Mesenteric fat pad (tissue), 1 donor: ENCODE measurements around the gene TRIM44. TPM values are rescaled to one million over a fixed set of nuclear protein-coding genes. Genes with fewer than 3 reads are reported as not detected.

Experiments used
- DNase-seq: peaks from one replicate; pipeline ENCODE4 v3.0.0-alpha.2; 2020; ENCODE audit warnings: low spot score
- long read RNA-seq: library from polyadenylated mRNA; unstranded; transcript quantifications from one replicate; pipeline ENCODE4 v2.0.0, GENCODE V29; 2020
- total RNA-seq: library from RNA; stranded (reverse); fragmentation: NEBNext Ultra II Directional; extraction: Animal tissue kit (Norgen Biotek cat#: 25700); gene quantifications from one replicate; pipeline ENCODE4 v1.2.1, GENCODE V29; 2021
- donor health status: DM: yes; HTN: yes; CAD: no.

Gene TRIM44
- total RNA-seq, result 74.0 TPM
- long read RNA-seq, full-length matches to known transcripts, result 13 of 59 reads
- long read RNA-seq, partial matches to known transcripts, result 22 of 59 reads
- long read RNA-seq, other reads (novel, unspliced or antisense), result 24 of 59 reads

GRCh38 chr11:35662649-35663407 is at the start of gene TRIM44:
Gene TRIM44 (plus strand): TSS chr11:35662775. CDS start chr11:35663112, 337 bp downstream.
- DNase-seq, result peak; percentile 94

- DNase-seq, result no peak
Observed at GRCh38 chr11:35614939-35615569, 47.5 kb upstream of the TRIM44 start.

- DNase-seq, result no peak
Observed at GRCh38 chr11:35615921-35616900, 46.4 kb upstream of the TRIM44 start.

DNA sequence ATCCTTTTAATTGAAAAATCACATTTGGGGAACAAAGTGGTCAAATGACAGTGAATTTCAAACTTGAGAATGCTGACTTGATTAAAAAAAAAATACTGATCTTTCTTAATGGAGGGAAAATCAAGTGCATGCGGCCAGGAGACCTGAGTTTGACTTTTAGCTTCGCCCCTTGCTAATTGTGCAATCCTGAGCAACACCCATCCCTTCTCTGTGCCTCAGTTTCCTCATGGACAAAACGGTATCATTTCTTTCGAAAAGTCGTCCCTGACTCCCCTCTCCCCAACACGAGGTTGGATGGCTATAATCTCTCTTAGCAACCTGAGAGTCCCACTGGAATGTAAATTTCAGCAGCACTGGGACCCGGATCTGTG is 45.3 kb upstream of the TRIM44 start:
- DNase-seq, result no peak

- no peak for DNase-seq
Observed at GRCh38 chr11:35617687-35618496, 44.7 kb upstream of the TRIM44 start, which contains the start of gene FJX1. Gene FJX1 (plus strand): TSS chr11:35618460. CDS start chr11:35618637, 177 bp downstream.

- no peak for DNase-seq
Observed at GRCh38 chr11:35618497-35619115, 44.0 kb upstream of the TRIM44 start.

DNA sequence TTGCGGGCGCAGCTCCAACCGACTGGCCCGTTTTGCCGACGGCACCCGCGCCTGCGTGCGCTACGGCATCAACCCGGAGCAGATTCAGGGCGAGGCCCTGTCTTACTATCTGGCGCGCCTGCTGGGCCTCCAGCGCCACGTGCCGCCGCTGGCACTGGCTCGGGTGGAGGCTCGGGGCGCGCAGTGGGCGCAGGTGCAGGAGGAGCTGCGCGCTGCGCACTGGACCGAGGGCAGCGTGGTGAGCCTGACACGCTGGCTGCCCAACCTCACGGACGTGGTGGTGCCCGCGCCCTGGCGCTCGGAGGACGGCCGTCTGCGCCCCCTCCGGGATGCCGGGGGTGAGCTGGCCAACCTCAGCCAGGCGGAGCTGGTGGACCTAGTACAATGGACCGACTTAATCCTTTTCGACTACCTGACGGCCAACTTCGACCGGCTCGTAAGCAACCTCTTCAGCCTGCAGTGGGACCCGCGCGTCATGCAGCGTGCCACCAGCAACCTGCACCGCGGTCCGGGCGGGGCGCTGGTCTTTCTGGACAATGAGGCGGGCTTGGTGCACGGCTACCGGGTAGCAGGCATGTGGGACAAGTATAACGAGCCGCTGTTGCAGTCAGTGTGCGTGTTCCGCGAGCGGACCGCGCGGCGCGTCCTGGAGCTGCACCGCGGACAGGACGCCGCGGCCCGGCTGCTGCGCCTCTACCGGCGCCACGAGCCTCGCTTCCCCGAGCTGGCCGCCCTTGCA is 43.3 kb upstream of the TRIM44 start:
- DNase-seq, result no peak

- no peak for DNase-seq
Observed at GRCh38 chr11:35619855-35620640, 42.5 kb upstream of the TRIM44 start.

DNA sequence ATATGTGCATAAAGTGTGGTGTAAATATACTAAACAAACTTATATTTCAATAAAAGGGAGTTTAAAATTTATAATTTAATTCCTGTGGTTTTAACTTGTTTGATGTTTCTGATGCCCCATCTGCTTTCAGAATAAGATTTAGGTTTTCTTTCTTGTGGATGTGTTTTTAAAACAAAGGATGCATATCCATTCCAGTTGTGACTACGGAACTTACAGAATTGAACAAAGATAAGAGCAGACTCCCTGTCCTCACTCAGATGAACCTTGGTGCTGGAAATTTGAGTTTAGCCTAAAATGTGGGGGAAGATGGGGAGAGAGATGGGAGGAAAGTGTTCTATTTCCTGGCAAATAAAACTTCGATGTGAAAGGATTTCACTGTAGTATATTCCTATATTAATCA is 41.8 kb upstream of the TRIM44 start:
- no peak for DNase-seq

- DNase-seq, result no peak
Observed at GRCh38 chr11:35621620-35622019, 41.0 kb upstream of the TRIM44 start.

- no peak for DNase-seq
Observed at GRCh38 chr11:35622070-35622469, 40.5 kb upstream of the TRIM44 start.

- no peak for DNase-seq
Observed at GRCh38 chr11:35623621-35624168, 38.9 kb upstream of the TRIM44 start.

- DNase-seq, result no peak
Observed at GRCh38 chr11:35624316-35624715, 38.3 kb upstream of the TRIM44 start.

DNA sequence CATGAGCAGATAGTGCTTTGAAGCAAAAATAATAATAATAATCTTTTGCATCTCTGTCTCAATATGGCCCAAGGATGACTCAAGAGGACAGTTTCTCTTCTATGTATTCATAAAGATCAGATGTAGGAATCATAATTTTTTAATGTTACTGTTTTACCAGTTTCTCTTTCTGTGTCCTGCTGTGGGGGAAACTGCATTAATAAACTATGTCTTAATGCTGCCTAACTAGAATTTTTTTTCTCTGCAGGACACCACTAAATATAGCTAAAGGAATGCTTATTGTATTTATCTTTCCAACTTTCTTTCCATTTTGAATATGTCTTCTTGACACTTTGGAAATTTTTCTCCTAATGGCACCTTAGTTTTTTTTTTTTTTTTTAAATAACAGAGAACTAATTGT is 37.8 kb upstream of the TRIM44 start:
- no peak for DNase-seq

DNA sequence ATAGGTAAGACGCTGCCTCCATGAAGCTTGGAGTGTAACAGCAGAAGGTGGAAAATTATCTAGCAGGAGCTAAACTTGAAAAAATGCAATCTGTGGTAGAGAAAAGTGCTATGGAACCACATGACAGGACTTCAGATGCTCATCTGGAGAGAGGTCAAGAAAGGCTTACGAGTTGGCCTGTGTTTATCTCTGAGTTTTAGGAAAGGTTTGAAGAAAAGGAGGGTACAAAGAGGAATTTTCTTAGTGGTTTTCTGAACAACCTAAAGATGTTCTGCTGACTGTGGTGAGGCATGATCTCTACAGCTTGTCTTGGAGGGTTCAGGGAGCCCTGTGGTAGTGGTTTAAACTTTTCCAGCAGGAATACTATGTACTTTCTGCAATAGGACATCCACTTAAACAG is 36.1 kb upstream of the TRIM44 start:
- DNase-seq, result no peak

GRCh38 chr11:35629511-35629910 is 33.1 kb upstream of the TRIM44 start:
- DNase-seq, result no peak

DNA sequence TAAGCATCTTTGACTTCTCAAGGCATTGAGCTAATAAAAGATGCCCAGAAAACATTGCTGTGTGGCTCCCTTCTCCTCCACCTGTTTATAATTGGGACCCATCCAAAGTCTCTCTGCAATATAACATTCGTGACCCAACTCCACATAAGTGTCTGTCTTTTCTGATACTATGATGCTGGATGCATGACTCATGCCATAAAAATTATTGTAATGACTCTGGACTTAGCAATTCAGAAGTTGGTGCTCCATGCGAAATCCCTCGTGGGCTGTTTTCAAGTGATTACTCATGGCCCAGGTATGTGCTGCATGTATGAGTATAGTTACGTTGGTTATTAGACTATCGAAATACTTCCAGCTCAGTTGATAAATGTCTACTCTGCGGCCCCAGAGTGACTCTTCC is 32.7 kb upstream of the TRIM44 start:
- DNase-seq, result no peak

- no peak for DNase-seq
Observed at GRCh38 chr11:35631891-35632290, 30.7 kb upstream of the TRIM44 start.
